H7 (cell line): ENCODE data around the gene SLC25A21. TPM values are rescaled to one million over a fixed set of nuclear protein-coding genes. Genes with fewer than 3 reads are reported as not detected.
A peak's percentile ranks its signal among the peaks of the same experiment; 100 is the strongest.

Experiments used
- DNase-seq: peaks from one replicate; pipeline ENCODE4 v3.0.0; 2012
- H3K27me3 ChIP-seq: 2 replicates; pipeline ENCODE4 v1.6.0; 2011; ENCODE audit warnings: mild to moderate bottlenecking, low read length; ENCODE audit not compliant: control insufficient read depth, insufficient read depth
- H3K36me3 ChIP-seq: replicated peaks from 2 replicates; pipeline ENCODE4 v1.5.1; 2011; ENCODE audit warnings: low read length; ENCODE audit not compliant: control insufficient read depth, insufficient read depth
- H3K4me3 ChIP-seq: 2 replicates; pipeline ENCODE4 v1.5.1; 2011; ENCODE audit warnings: low read depth, mild to moderate bottlenecking, control low read depth, low read length, moderate library complexity; ENCODE audit not compliant: insufficient read depth
- total RNA-seq: library from RNA; depleted of rRNA; stranded (reverse); fragments of >200 nt; shearing (Covaris generic); gene quantifications from 2 replicates; pipeline ENCODE4 v1.2.3, GENCODE V29; 2014; rRNA removed

The SLC25A21 gene
- total RNA-seq, 1 experiment from 2014 or later: 7.7 TPM

- no peaks in the 10 kb centered on the region for H3K36me3 ChIP-seq
- H3K27me3 ChIP-seq: peaks cover 86% of the 10 kb centered on the region
- H3K4me3 ChIP-seq: peak overlapping the region; percentile 39
- DNase-seq: peak; percentile 84
Measured at GRCh38 chr14:36646664-36647416, 525.6 kb downstream of the SLC25A21 start.

GRCh38 chr14:36633580-36633979 is 538.8 kb downstream of the SLC25A21 start:
- no peak for DNase-seq
- no peaks in the 10 kb centered on the region; the same call in 1 of the 2 replicates for H3K27me3 ChIP-seq

More at GRCh38 chr14:36633580-36633979, 538.8 kb downstream of the SLC25A21 start:
- Histone ChIP-seq H3K4me3 (no peak overlapping the region), H3K36me3 (no peaks in the 10 kb centered on the region)

Other genes starting within 250 kb of the SLC25A21 start
- 7.0 and 25.0 TPM in 2 replicates for gene MIPOL1, start 25.3 kb upstream of the SLC25A21 start, total RNA-seq